Panc1 (cell line): ENCODE results near the gene CTSL. TPM values are rescaled to one million over a fixed set of nuclear protein-coding genes. Genes with fewer than 3 reads are reported as not detected.

ENCODE experiments used
- total RNA-seq: library from RNA; stranded (reverse); gene quantifications from one replicate; pipeline ENCODE4 v1.2.1, GENCODE V29; 2021; ENCODE audit not compliant: unreplicated experiment

Gene CTSL
- total RNA-seq, 1 experiment from 2014 or later = 45.2 TPM

Other genes with a start within 250 kb of the CTSL start
- gene DAPK1, start 228.3 kb upstream of the CTSL start, total RNA-seq = 0.87 TPM
- not detected for gene SPATA31E1, start 156.8 kb downstream of the CTSL start, total RNA-seq
- not detected for gene SPATA31C1, start 191.8 kb downstream of the CTSL start, total RNA-seq
- 11.5 TPM for gene CDK20, start 248.4 kb downstream of the CTSL start, total RNA-seq